ENCODE data around the gene EPB41L2.
"Not testable (repeated sequence)": the region's sequence is repeated elsewhere in the genome, so short reads cannot be mapped to it uniquely, and the experiment has no call there.

The EPB41L2 gene

DNA sequence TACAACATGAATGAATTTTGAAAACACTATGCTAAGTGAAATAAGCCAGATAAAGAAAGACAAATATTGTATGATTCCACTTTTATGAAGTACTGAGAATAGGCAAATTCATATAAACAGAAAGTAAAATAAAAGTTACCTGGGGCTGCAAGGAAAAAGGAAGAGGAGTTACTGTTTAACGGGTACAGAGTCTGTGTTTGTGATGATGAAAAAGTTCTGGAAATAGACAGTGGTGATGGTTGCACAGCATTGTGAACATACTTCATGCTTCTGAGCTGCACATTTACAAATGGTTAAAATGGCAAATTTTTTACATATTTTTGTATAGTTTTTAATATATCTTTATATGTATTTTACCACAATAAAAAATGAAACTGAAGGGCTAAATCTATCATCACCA lies 29.4 kb downstream of the EPB41L2 start:
- DNase-seq, result no peak

- no peak for DNase-seq
Observed at GRCh38 chr6:131029626-131030297, 33.3 kb downstream of the EPB41L2 start.

DNA sequence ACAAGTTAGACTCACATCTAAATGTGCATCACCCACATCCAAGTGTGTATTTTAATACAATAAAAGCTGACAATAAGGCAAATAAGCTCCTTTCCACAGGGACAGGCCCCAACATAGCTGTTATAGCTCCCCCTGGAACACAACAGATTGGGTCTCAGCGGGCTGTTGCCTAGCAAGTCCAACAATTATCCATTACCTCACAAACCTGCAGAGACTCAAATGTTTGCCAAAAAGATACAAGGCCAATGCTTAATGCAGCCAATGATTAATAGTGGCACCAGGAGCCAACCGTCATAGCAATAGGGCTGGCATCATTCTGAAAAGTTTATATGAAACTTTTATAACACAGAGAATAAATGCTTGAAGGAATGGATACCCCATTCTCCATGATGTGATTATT lies 35.7 kb downstream of the EPB41L2 start:
- no peak for DNase-seq

DNA sequence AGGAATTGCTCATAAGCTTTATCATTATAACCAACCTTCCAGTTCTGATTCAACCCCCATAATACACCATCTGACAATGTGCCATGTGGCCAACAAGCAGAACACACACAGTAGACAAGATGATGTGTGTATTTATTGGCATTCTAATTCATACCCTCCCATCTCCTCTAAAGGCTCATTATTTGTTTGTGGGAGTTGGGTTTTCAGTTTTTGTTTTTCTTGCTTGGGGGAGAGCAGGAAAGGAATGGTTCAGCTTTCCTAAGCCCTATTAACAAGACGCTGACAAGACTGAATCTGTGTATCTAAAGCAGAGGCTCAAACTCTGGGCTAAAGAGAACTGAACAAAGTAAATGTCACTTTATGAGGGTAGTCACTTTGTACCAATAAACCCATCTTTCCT lies 36.8 kb downstream of the EPB41L2 start:
- DNase-seq, result no peak

DNA sequence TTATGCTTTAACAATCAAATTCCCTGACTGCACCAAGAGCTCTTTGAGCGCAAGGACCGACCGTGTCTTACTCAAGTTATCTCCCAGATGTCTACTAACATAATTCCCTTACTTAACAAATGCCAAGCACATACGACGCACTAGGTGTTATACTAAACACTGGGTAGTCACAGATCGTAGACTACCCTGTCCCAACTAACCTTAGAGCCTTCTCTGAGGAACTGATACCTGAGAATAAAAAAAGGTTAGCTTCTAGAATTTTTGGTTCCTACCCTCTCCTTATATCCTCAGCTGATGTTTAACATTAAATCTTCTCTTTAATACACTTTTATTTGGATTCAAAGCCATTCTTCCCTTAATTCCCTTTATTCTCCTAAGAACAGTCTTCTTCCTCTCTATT lies 38.5 kb downstream of the EPB41L2 start:
- DNase-seq, result no peak

GRCh38 chr6:131023834-131024504 lies 39.1 kb downstream of the EPB41L2 start:
- no peak for DNase-seq

- no peak for DNase-seq
Observed at GRCh38 chr6:131022691-131023090, 40.4 kb downstream of the EPB41L2 start.

- DNase-seq, result no peak
Observed at GRCh38 chr6:131017962-131018361, 45.1 kb downstream of the EPB41L2 start.

DNA sequence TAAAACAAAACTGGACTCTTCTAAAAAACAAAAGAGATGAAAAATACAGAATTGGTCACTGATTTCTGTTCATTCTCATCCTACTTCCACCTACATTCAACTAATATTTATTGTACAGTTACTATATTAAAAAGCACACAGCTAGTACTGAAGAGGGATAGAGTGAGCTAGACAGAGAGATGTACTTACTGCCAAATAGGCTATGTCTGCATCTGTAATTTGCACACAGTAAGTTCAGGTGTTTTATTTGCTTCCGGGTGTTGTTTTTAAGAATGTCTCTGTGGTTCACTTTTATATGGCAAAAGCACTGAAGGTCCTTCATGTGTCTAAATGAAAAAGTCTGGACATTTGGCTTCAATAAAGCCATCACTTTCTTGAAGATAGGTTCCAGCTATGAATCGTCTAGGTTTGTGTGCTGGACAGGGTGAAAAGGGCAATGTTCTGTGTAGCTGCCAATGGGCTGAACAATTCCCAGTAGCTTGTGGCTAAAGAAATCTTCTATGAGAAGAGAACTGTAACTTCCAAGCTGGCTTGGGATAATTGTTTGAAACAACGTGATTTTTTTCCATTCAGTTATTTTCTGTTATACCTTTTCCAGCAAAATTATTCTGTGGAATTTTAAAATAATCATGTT lies 47.3 kb downstream of the EPB41L2 start:
- no peak for DNase-seq

DNA sequence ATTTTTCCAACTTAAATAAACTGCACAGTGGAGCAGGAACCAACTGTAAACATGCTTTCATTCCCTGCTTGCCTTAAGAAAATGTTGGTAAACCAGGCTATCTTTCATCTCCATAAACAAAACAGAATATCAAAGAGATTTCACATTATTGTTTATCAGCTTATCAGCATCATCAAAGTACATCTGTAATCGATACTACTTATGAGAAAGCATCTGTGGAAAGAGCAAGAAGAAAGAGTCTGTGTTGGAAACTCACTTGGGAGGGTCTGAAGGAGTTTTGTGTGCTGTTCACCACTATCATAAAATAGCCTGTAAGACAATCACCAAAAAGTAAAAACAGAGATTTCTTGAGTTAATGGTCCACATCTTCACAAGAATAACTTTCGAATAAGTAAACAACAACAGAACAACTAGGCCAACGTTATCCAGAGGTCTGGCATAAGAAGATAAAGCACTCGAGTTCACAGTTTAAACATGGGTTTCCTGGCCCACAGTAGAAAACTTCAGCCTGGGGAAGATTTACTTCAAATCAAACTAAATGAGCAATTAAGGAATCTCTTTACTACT lies 47.9 kb downstream of the EPB41L2 start:
- no peak for DNase-seq

- DNase-seq, result no peak
Observed at GRCh38 chr6:131014080-131014776, 48.8 kb downstream of the EPB41L2 start.

GRCh38 chr6:131013495-131013894 lies 49.5 kb downstream of the EPB41L2 start:
- no peak for DNase-seq

DNA sequence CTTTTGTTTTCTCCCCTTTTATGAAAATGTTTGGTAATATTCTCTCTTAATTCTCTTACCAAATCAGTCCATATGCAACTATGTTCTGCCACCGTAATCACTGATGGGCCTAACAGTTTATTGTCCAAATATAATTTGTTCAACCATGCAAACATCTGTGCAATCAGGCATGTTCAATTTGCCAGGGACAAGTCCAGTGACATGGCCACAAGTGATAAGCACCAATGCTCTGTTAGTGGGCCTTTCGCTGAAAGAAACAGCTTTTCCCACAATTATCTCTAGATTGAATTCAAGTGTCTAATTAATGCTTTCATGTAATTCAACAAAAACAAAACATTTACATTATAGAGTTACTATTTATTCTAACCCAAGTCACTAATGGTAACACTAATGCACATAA lies 53.3 kb downstream of the EPB41L2 start:
- no peak for DNase-seq

- not testable (repeated sequence) for DNase-seq
Observed at GRCh38 chr6:131008965-131009364, 54.1 kb downstream of the EPB41L2 start.

- DNase-seq, result not testable (repeated sequence)
Observed at GRCh38 chr6:131007964-131008363, 55.1 kb downstream of the EPB41L2 start.

DNA sequence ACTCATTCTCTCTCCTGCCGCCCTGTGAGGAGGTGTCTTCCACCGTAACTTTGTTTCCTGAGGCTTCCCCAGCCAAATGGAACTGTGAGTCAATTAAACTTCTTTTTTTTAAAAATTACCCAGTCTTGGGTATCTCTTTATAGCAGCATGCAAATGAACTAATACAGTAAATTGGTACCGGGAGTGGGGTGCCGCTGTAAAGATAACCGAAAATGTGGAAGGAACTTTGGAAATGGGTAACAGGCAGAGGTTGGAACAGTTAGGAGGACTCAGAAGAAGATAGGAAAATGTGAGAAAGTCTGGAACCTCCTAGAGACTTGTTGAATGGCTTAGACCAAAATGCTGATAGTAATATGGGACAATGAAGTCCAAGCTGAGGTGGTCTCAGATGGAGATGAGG lies 55.8 kb downstream of the EPB41L2 start:
- no peak for DNase-seq

- no peak for DNase-seq
Observed at GRCh38 chr6:131005439-131006016, 57.5 kb downstream of the EPB41L2 start.

DNA sequence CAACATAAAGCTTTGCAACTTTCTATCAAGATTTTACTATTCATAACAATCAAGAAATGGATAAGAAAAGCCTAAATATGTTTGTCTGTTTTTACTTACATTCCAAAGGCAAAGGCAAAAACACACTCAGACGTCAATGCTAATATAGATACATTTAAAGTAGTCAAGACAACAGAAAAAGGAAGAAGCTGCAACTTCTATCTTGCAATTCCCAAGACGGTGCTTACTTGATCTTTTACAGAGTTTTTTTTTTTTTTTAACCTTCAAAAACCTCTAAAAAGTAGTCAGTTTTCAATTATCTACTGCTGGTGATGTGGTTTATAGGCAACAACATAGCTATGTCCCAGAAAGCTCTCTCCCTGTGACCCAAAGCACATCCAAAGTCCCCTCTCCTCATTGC lies 58.1 kb downstream of the EPB41L2 start:
- DNase-seq, result no peak

GRCh38 chr6:131004387-131004755 lies 58.7 kb downstream of the EPB41L2 start:
- no peak for DNase-seq

GRCh38 chr6:131003488-131004386 lies 59.3 kb downstream of the EPB41L2 start:
- DNase-seq, result no peak

GRCh38 chr6:131002661-131002980 lies 60.4 kb downstream of the EPB41L2 start:
- DNase-seq, result no peak
